Measurements from ENCODE around the gene UPK2.

DNA sequence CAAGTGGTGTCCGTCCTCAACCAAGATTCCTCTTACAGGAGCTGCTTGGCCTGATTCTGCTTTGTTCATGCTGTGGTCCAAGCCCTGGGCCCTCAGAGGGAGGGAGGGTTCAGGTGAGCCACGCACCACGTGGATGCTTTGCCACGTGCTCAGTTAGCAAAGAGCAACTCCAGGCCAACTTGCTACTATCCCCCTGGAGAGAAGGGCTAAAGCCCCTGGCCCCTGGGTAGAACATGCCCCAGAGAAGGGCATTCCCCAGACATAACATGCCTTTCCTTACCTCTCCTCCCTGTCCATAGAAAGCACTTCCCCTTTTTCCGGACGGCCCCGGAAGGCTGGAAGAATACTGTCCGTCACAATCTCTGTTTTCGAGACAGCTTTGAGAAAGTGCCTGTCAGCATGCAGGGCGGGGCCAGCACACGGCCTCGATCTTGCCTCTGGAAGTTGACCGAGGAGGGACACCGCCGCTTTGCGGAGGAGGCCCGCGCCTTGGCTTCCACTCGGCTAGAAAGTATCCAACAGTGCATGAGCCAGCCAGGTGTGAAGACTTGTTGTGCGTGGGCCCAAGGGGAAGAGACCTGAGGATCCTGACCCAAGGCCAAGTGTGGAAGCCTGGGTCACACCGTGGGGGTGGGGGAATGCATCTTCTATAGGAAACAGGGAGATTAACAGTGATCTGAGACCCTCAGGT is 24.2 kb downstream of the UPK2 start:
- TF ChIP-seq CTCF (IDR thresholded peaks at IDR 0.05) (no peak), POLR2A (IDR thresholded peaks at IDR 0.05) (no peak)
